H1 (cell line): Measurements from ENCODE around the gene NOS1AP. TPM values are rescaled to one million over a fixed set of nuclear protein-coding genes. Genes with fewer than 3 reads are reported as not detected.

ENCODE experiments used
- CTCF ChIA-PET: fragments of 300-600 bp; sonication (Branson Sonifier 250); formaldehyde crosslinking; loops from one replicate; lab custom pipeline; 2021; ENCODE audit not compliant: partially characterized antibody; lab: Charles Lee
- POLR2A ChIA-PET: fragments of 300-600 bp; sonication (Branson Sonifier 250); formaldehyde crosslinking; loops from one replicate; lab custom pipeline; 2021; ENCODE audit warnings: inconsistent platforms; ENCODE audit not compliant: partially characterized antibody; lab: Charles Lee
- DNase-seq, 2 experiments: peaks; one replicate each; pipeline versions ENCODE4 v3.0.0 to v3.0.0-alpha.2; 2010 to 2022; ENCODE audit warnings: low spot score in 2 of 2, low read depth in 1 of 2, mixed read lengths in 1 of 2
- FAIRE-seq: peaks from 2 replicates; lab custom pipeline; 2011; peaks lifted over from hg19 to GRCh38; lab: Jason Lieb, UNC
- H2AFZ ChIP-seq: 2 replicates; pipeline ENCODE4 v1.8.1; 2012; ENCODE audit warnings: low read length, inconsistent platforms
- H2AK5ac ChIP-seq: 2 replicates; pipeline ENCODE4 v1.6.1; 2013; ENCODE audit warnings: low read depth, low read length
- H2BK120ac ChIP-seq: replicated peaks from 2 replicates; pipeline ENCODE3; 2013; ENCODE audit warnings: low read depth, low read length, inconsistent platforms
- H2BK12ac ChIP-seq: 2 replicates; pipeline ENCODE4 v1.6.1; 2013; ENCODE audit warnings: low read depth, low read length
- H2BK15ac ChIP-seq: 2 replicates; pipeline ENCODE4 v1.6.1; 2013; ENCODE audit warnings: low read length
- H2BK20ac ChIP-seq: 2 replicates; pipeline ENCODE4 v1.6.1; 2013; ENCODE audit warnings: low read length
- H2BK5ac ChIP-seq: 2 replicates; pipeline ENCODE4 v1.6.1; 2013; ENCODE audit warnings: low read depth, low read length
- H3K14ac ChIP-seq: 2 replicates; pipeline ENCODE4 v1.6.1; 2013; ENCODE audit warnings: inconsistent platforms; ENCODE audit not compliant: insufficient read length
- H3K18ac ChIP-seq: 2 replicates; pipeline ENCODE4 v1.6.1; 2013; ENCODE audit warnings: low read length; ENCODE audit errors: extremely low read depth
- H3K23ac ChIP-seq: 2 replicates; pipeline ENCODE4 v1.6.1; 2013; ENCODE audit warnings: inconsistent platforms; ENCODE audit not compliant: insufficient read length
- H3K23me2 ChIP-seq: 2 replicates; pipeline ENCODE4 v1.6.1; 2013; ENCODE audit warnings: low read depth, low read length
- H3K27ac ChIP-seq: 2 replicates; pipeline ENCODE4 v1.6.1; 2011; ENCODE audit warnings: low read depth, low read length, inconsistent platforms
- H3K27me3 ChIP-seq, 4 experiments: replicated peaks in 1 of 4; 1 replicate in 1 of 4; 2 replicates in 3 of 4; pipeline versions ENCODE4 v1.6.1 to v1.8.1; 2011 to 2013; ENCODE audit warnings: low read length in 3 of 4, mild to moderate bottlenecking in 3 of 4, inconsistent platforms in 2 of 4, mixed read lengths in 2 of 4, moderate library complexity in 1 of 4; ENCODE audit not compliant: control insufficient read depth in 3 of 4, insufficient read depth in 3 of 4; ENCODE audit errors: extremely low read depth in 1 of 4
- H3K36me3 ChIP-seq, 4 experiments: 2 replicates each; pipeline versions ENCODE4 v1.6.1 to v1.8.1; 2011 to 2013; ENCODE audit warnings: mild to moderate bottlenecking in 4 of 4, low read length in 3 of 4, moderate library complexity in 2 of 4, control low read depth in 1 of 4, inconsistent platforms in 1 of 4; ENCODE audit not compliant: insufficient read depth in 4 of 4, control insufficient read depth in 2 of 4
- H3K4ac ChIP-seq: replicated peaks from 2 replicates; pipeline ENCODE3; 2013; ENCODE audit warnings: low read length, low read depth, mixed read lengths, inconsistent platforms; ENCODE audit not compliant: insufficient read length
- H3K4me1 ChIP-seq, 4 experiments: replicated peaks in 1 of 4; 1 replicate in 1 of 4; 2 replicates in 3 of 4; pipeline versions ENCODE4 v1.6.1 to v1.8.1; 2011 to 2013; ENCODE audit warnings: low read length in 3 of 4, inconsistent platforms in 2 of 4, mixed read lengths in 1 of 4; ENCODE audit not compliant: insufficient read depth in 4 of 4, control insufficient read depth in 3 of 4
- H3K4me2 ChIP-seq, 2 experiments: 2 replicates each; pipeline versions ENCODE4 v1.6.1 to v1.8.1; 2011 to 2013; ENCODE audit warnings: low read depth in 2 of 2, low read length in 2 of 2, control low read depth in 1 of 2, inconsistent platforms in 1 of 2, mild to moderate bottlenecking in 1 of 2; ENCODE audit not compliant: insufficient read depth in 1 of 2
- H3K4me3 ChIP-seq, 4 experiments: fragments of 200-600, 300-600 bp in 1 of 4; sonication (generic), shearing (Covaris generic), sonication (Bioruptor Twin) in 1 of 4; 2 replicates each; pipeline versions ENCODE4 v1.5.1 to v1.8.1; 2011 to 2016; ENCODE audit warnings: low read length in 4 of 4, low read depth in 3 of 4, control low read depth in 2 of 4, inconsistent platforms in 2 of 4, mild to moderate bottlenecking in 2 of 4, mixed read lengths in 1 of 4, moderate library complexity in 1 of 4; ENCODE audit not compliant: insufficient read depth in 2 of 4; ENCODE audit errors: extremely low read depth in 1 of 4
- H3K56ac ChIP-seq: replicated peaks from 2 replicates; pipeline ENCODE3; 2013; ENCODE audit warnings: low read depth, mild to moderate bottlenecking, mixed read lengths, low read length, inconsistent platforms; ENCODE audit not compliant: insufficient read length
- H3K79me1 ChIP-seq: 2 replicates; pipeline ENCODE4 v1.6.1; 2013; ENCODE audit warnings: low read depth, low read length, control low read depth
- H3K79me2 ChIP-seq, 2 experiments: 2 replicates each; pipeline versions ENCODE4 v1.6.1 to v1.8.1; 2012 to 2013; ENCODE audit warnings: low read length in 2 of 2, mild to moderate bottlenecking in 2 of 2, inconsistent platforms in 1 of 2; ENCODE audit not compliant: insufficient read depth in 2 of 2, control insufficient read depth in 1 of 2
- H3K9ac ChIP-seq, 4 experiments: replicated peaks in 1 of 4; 1 replicate in 1 of 4; 2 replicates in 3 of 4; pipeline versions ENCODE4 v1.6.1 to v1.8.1; 2011 to 2013; ENCODE audit warnings: low read depth in 3 of 4, low read length in 3 of 4, control low read depth in 2 of 4, mild to moderate bottlenecking in 2 of 4, moderate library complexity in 2 of 4, inconsistent platforms in 1 of 4; ENCODE audit errors: extremely low read depth in 1 of 4
- H3K9me3 ChIP-seq, 2 experiments: 2 replicates each; pipeline versions ENCODE4 v1.6.1 to v1.8.1; 2012 to 2013; ENCODE audit warnings: mild to moderate bottlenecking in 2 of 2, moderate library complexity in 2 of 2, control low read depth in 1 of 2, inconsistent platforms in 1 of 2, low read depth in 1 of 2, low read length in 1 of 2, mixed read lengths in 1 of 2; ENCODE audit not compliant: insufficient read depth in 2 of 2
- H4K20me1 ChIP-seq, 2 experiments: replicated peaks in 1 of 2; 2 replicates each; pipeline versions ENCODE3 to v1.8.1; 2011 to 2013; ENCODE audit warnings: inconsistent platforms in 2 of 2, low read length in 2 of 2, mild to moderate bottlenecking in 1 of 2; ENCODE audit not compliant: insufficient read depth in 2 of 2, control insufficient read depth in 1 of 2
- H4K5ac ChIP-seq: 2 replicates; pipeline ENCODE4 v1.6.1; 2013; ENCODE audit warnings: low read length, low read depth, mixed read lengths, inconsistent platforms; ENCODE audit not compliant: insufficient read length
- H4K8ac ChIP-seq: 2 replicates; pipeline ENCODE4 v1.8.0; 2013; ENCODE audit warnings: mild to moderate bottlenecking, moderate library complexity, low read length, inconsistent platforms; ENCODE audit not compliant: insufficient read depth; ENCODE audit errors: extremely low read depth
- H4K91ac ChIP-seq: replicated peaks from 2 replicates; pipeline ENCODE3; 2013; ENCODE audit warnings: low read length, mixed read lengths, inconsistent platforms; ENCODE audit not compliant: insufficient read length
- CBX8 ChIP-seq: fragments of 300-800, 300-1000 bp; sonication (generic); IDR thresholded peaks from 2 replicates; pipeline ENCODE4 v1.7.1; 2016; ENCODE audit warnings: low read depth, low read length, borderline replicate concordance
- EGR1 ChIP-seq: IDR thresholded peaks from 2 replicates; pipeline ENCODE4 v1.6.1; 2011; ENCODE audit warnings: low read depth, low read length, borderline replicate concordance
- EP300 ChIP-seq, 2 experiments: IDR thresholded peaks; 1 replicate in 1 of 2; 2 replicates in 1 of 2; pipeline ENCODE4 v1.6.1; 2011 to 2012; ENCODE audit warnings: low read depth in 2 of 2, low read length in 2 of 2, mild to moderate bottlenecking in 2 of 2, borderline replicate concordance in 1 of 2, inconsistent platforms in 1 of 2, moderate library complexity in 1 of 2
- GTF2F1 ChIP-seq: IDR thresholded peaks from 2 replicates; pipeline ENCODE4 v1.6.1; 2012; ENCODE audit warnings: low read depth, low read length, improper control_type of control experiment, borderline replicate concordance
- HDAC6 ChIP-seq: IDR thresholded peaks from one replicate; pipeline ENCODE4 v1.7.1; 2012; ENCODE audit warnings: low read depth, mild to moderate bottlenecking, inconsistent platforms, low read length, moderate library complexity
- KDM5A ChIP-seq: fragments of 200-600 bp; IDR thresholded peaks from 2 replicates; pipeline ENCODE4 v1.7.1; 2012; ENCODE audit warnings: mild to moderate bottlenecking, low read length, inconsistent platforms, mixed read lengths
- POLR2A ChIP-seq, 2 experiments: IDR thresholded peaks; 1 replicate in 1 of 2; 2 replicates in 1 of 2; pipeline ENCODE4 v1.6.1; 2011; ENCODE audit warnings: low read depth in 2 of 2, low read length in 2 of 2, mild to moderate bottlenecking in 2 of 2; ENCODE audit errors: control extremely low read depth in 1 of 2
- RXRA ChIP-seq: IDR thresholded peaks from 2 replicates; pipeline ENCODE4 v1.6.1; 2011; ENCODE audit warnings: low read depth, mild to moderate bottlenecking, low read length, moderate library complexity; ENCODE audit not compliant: insufficient read depth
- SAP30 ChIP-seq: fragments of 300-600 bp; sonication (generic); IDR thresholded peaks from 2 replicates; pipeline ENCODE4 v1.7.1; 2012; ENCODE audit warnings: low read length, moderate library complexity, mild to moderate bottlenecking, inconsistent platforms; ENCODE audit not compliant: insufficient read depth, insufficient replicate concordance
- SIN3A ChIP-seq, 2 experiments: IDR thresholded peaks in 1 of 2; conservative IDR thresholded peaks in 1 of 2; 2 replicates each; pipeline ENCODE4 v1.6.1; 2011 to 2012; ENCODE audit warnings: low read length in 2 of 2, improper control_type of control experiment in 1 of 2, low read depth in 1 of 2, mild to moderate bottlenecking in 1 of 2
- SP4 ChIP-seq: IDR thresholded peaks from 2 replicates; pipeline ENCODE4 v1.6.1; 2012; ENCODE audit warnings: low read length, inconsistent platforms
- WGBS, 2 experiments: shearing (Covaris generic) in 1 of 2; methylation state at CpG; one replicate each; pipeline versions ENCODE4 v1.1.6 to v1.1.7; 2013 to 2015; ENCODE audit warnings: low lambda C conversion rate in 2 of 2, mixed read lengths in 2 of 2, inconsistent platforms in 1 of 2, low coverage in 1 of 2, missing lambda C conversion rate in 1 of 2; ENCODE audit not compliant: insufficient replicate concordance in 2 of 2, insufficient coverage in 1 of 2, insufficient read length in 1 of 2; ENCODE audit errors: extremely low coverage in 1 of 2, missing lambda C conversion rate in 1 of 2; 5-methylcytosine and 5-hydroxymethylcytosine counted together
- polyA plus RNA-seq, 7 experiments: library from polyadenylated mRNA; depleted of rRNA in 3 of 7; stranded (reverse) in 5 of 7; unstranded in 2 of 7; fragments of >200 nt in 5 of 7; fragments of 200-250 nt in 2 of 7; gene quantifications; 1 replicate in 5 of 7; 2 replicates in 1 of 7; 4 replicates in 1 of 7; pipeline versions ENCODE4 v1.2.1 to v1.2.3, GENCODE V29; 2011 to 2013; ENCODE audit warnings: missing spikeins in 2 of 7, mixed read lengths in 2 of 7
- total RNA-seq: library from RNA; stranded (reverse); fragmentation: NEBNext Ultra II Directional; extraction: Animal tissue kit (Norgen Biotek cat#: 25700); gene quantifications from 2 replicates; pipeline ENCODE4 v1.2.1, GENCODE V29; 2021
- TF ChIP-seq, protein P1 (sequence below): IDR thresholded peaks from 2 replicates; pipeline ENCODE4 v1.6.1; 2012; ENCODE audit warnings: inconsistent platforms
- TF ChIP-seq, protein P2 (sequence below): IDR thresholded peaks from 2 replicates; pipeline ENCODE4 v1.6.1; 2011; ENCODE audit warnings: low read depth, mild to moderate bottlenecking, low read length; ENCODE audit not compliant: insufficient read depth

The NOS1AP gene
- total and polyA plus RNA-seq, 2 of the 8 experiments (the other 6 are each of a cell fraction or from before 2014, with no cell fraction given): 2.4 to 12.1 TPM

DNA sequence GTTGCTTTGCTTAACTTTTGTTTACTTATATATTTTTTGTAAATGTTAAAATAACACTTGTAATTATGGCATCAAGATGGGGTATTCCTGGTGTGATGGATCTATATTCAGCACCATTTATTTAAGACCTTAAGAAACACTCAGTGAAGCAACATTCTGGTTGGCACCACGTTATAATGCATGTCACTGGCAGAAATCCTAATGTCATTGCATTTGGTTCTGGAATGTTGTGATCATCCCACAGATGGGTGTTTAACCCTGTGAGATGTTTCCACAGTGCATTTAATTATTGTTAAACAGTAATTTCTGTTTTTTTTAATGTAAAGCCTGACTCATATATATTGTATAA, 116.5 kb downstream of the NOS1AP start:
- FAIRE-seq: no peak
- Histone ChIP-seq H4K5ac (no peak overlapping the region), H2BK5ac (no peak overlapping the region), H3K23me2 (no peaks in the 10 kb centered on the region), H2BK15ac (no peak overlapping the region), H3K9ac (no peak overlapping the region), H3K79me2 (0 out of 4 replicates have a peak, but pooled peaks cover 0 to 11% of the 10 kb centered on the region in 2 experiments), H4K91ac (no peak overlapping the region), H3K4me1 (peaks cover 0 to 5% (median 0%) of the 10 kb centered on the region in 4 experiments; a peak in 1 of 7 replicates), H3K9me3 (peaks cover 0 to 3% of the 10 kb centered on the region in 2 experiments; a peak in 1 of 4 replicates), H4K8ac (no peak overlapping the region), H3K27ac (no peak overlapping the region), H3K4me3 (no peak overlapping the region), H3K18ac (no peak overlapping the region), H3K27me3 (no peaks in the 10 kb centered on the region), H3K79me1 (no peaks in the 10 kb centered on the region), H3K23ac (no peak overlapping the region), H3K4ac (no peak overlapping the region), H2AK5ac (no peak overlapping the region), H4K20me1 (no peaks in the 10 kb centered on the region), H3K4me2 (no peak overlapping the region), H2BK120ac (no peak overlapping the region), H2BK12ac (no peak overlapping the region), H3K14ac (no peak overlapping the region), H2BK20ac (no peak overlapping the region), H3K36me3 (no peaks in the 10 kb centered on the region; a peak in 1 of 8 replicates), H3K56ac (no peak overlapping the region), H2AFZ (no peak overlapping the region)
- WGBS, 2 experiments: 33% methylated on average over 1 of the region's 1 CpG; no CpG with 5 or more reads in 1 of the 2 experiments
- ChIA-PET POLR2A (no interaction called here), CTCF (interaction anchor here (0.6 to 2.1 kb wide), 4 partner anchors 9 to 199 kb away, joined by 3 to 6 read pairs (median 4); no protein-coding TSS in a partner anchor)
- DNase-seq: no peak
- TF ChIP-seq HDAC6 (no peak), CBX8 (no peak), EP300 (IDR thresholded peaks at IDR 0.05; ENCODE audit: borderline replicate concordance in 1 of 2, low read depth in 2 of 2, low read length in 2 of 2) (no peak), RXRA (no peak), GTF2F1 (no peak), SP4 (no peak), POLR2A (IDR thresholded peaks at IDR 0.05; ENCODE audit: control extremely low read depth in 1 of 2, low read depth in 2 of 2, low read length in 2 of 2) (no peak), KDM5A (no peak), EGR1 (no peak), SIN3A (conservative IDR thresholded peaks at IDR 0.05 in 1 of 2, IDR thresholded peaks at IDR 0.05 in 1 of 2; ENCODE audit: low read depth in 1 of 2, low read length in 2 of 2) (no peak), SAP30 (no peak)
- TF ChIP-seq, protein P1, sequence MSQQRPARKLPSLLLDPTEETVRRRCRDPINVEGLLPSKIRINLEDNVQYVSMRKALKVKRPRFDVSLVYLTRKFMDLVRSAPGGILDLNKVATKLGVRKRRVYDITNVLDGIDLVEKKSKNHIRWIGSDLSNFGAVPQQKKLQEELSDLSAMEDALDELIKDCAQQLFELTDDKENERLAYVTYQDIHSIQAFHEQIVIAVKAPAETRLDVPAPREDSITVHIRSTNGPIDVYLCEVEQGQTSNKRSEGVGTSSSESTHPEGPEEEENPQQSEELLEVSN: no peak
- TF ChIP-seq, protein P2, sequence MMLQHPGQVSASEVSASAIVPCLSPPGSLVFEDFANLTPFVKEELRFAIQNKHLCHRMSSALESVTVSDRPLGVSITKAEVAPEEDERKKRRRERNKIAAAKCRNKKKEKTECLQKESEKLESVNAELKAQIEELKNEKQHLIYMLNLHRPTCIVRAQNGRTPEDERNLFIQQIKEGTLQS: no peak
